Measurements from ENCODE around the gene MYO10. TPM values are rescaled to one million over a fixed set of nuclear protein-coding genes. Genes with fewer than 3 reads are reported as not detected.
"Not testable (repeated sequence)": the region's sequence is repeated elsewhere in the genome, so short reads cannot be mapped to it uniquely, and the experiment has no call there.

Gene MYO10
- total RNA-seq, 6 donors from 2014 or later, result 31.9 to 135 (median 57.7) TPM

- H3K36me3 ChIP-seq, result peaks cover 13 to 88% (median 26%) of the 10 kb centered on the region in 4 donors
Observed at GRCh38 chr5:16757989-16758501, 178.0 kb downstream of the MYO10 start.

GRCh38 chr5:16757577-16757976 lies 178.5 kb downstream of the MYO10 start:
- H3K4me1 ChIP-seq; H3K4me3 ChIP-seq; ATAC-seq (ENCODE audit: low FRiP score in 2 of 2); DNase-seq; H3K9me3 ChIP-seq; H3K27ac ChIP-seq; H3K27me3 ChIP-seq: not testable (repeated sequence)
- 92 to 96% methylated on average over 6 of the region's 6 CpGs for WGBS, 2 donors
- H3K36me3 ChIP-seq, result peaks cover 9 to 84% (median 23%) of the 10 kb centered on the region in 4 donors

More at GRCh38 chr5:16757989-16758501, 178.0 kb downstream of the MYO10 start:
- TF ChIP-seq POLR2A (IDR thresholded peaks at IDR 0.05) (no peak), EP300 (IDR thresholded peaks at IDR 0.05) (no peak), CTCF (IDR thresholded peaks at IDR 0.05) (no peak), POLR2AphosphoS5 (IDR thresholded peaks at IDR 0.05) (no peak)
- Histone ChIP-seq H3K4me1 (peaks cover 0 to 7% (median 0%) of the 10 kb centered on the region in 4 donors), H3K4me3 (no peak overlapping the region), H3K27me3 (no peaks in the 10 kb centered on the region), H3K9me3 (no peaks in the 10 kb centered on the region), H3K27ac (no peak overlapping the region)
- DNase-seq (no peak), ATAC-seq (ENCODE audit: low FRiP score in 2 of 2) (no peak)
- 86 to 87% methylated on average over 8 of the region's 8 CpGs for WGBS, 2 donors

DNA sequence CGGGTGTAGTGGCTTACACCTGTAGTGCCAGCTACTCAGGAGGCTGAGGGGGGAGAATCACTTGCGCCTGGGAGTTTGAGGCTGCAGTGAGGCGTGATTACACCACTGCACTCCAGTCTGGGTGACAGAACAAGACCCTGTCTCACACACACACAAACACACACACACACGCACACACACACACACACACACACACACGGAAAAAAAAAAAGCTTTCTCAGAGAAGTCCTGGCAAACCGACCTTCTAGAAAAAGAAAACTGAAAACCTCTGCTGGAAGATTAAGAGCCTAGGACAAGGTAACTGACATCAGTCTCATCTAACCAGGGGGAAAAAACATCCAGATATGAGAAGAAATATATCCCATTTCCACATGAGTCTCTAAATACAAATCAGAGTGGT lies 178.9 kb downstream of the MYO10 start:
- Histone ChIP-seq H3K27me3 (no peaks in the 10 kb centered on the region), H3K36me3 (peaks cover 5 to 82% (median 18%) of the 10 kb centered on the region in 4 donors), H3K4me3 (no peak overlapping the region), H3K4me1 (peaks cover 0 to 7% (median 0%) of the 10 kb centered on the region in 4 donors), H3K27ac (no peak overlapping the region), H3K9me3 (no peaks in the 10 kb centered on the region)
- no peak for DNase-seq
- no peak for ATAC-seq (ENCODE audit: low FRiP score in 2 of 2)
- TF ChIP-seq POLR2AphosphoS5 (IDR thresholded peaks at IDR 0.05) (no peak), POLR2A (IDR thresholded peaks at IDR 0.05) (no peak), EP300 (IDR thresholded peaks at IDR 0.05) (no peak), CTCF (IDR thresholded peaks at IDR 0.05) (no peak)
- WGBS, 2 donors, result 65 to 70% methylated on average over 6 of the region's 6 CpGs

- no peak overlapping the region for H3K4me3 ChIP-seq
- DNase-seq (no peak), ATAC-seq (ENCODE audit: low FRiP score in 2 of 2) (no peak)
- peaks cover 0 to 7% (median 0%) of the 10 kb centered on the region in 4 donors for H3K4me1 ChIP-seq
- no peaks in the 10 kb centered on the region for H3K9me3 ChIP-seq
- no peaks in the 10 kb centered on the region for H3K27me3 ChIP-seq
- H3K27ac ChIP-seq, result no peak overlapping the region
- peaks cover 5 to 82% (median 16%) of the 10 kb centered on the region in 4 donors for H3K36me3 ChIP-seq
- WGBS, 2 donors, result 95 to 98% methylated on average over 7 of the region's 7 CpGs
- TF ChIP-seq EP300 (IDR thresholded peaks at IDR 0.05) (no peak), POLR2AphosphoS5 (IDR thresholded peaks at IDR 0.05) (no peak), POLR2A (IDR thresholded peaks at IDR 0.05) (no peak)
Observed at GRCh38 chr5:16756692-16757091, 179.4 kb downstream of the MYO10 start.

- H3K4me3 ChIP-seq, result no peak overlapping the region
- H3K4me1 ChIP-seq, result peaks cover 0 to 7% (median 0%) of the 10 kb centered on the region in 4 donors
- no peak for TF ChIP-seq POLR2A (IDR thresholded peaks at IDR 0.05)
- no peak for TF ChIP-seq CTCF (IDR thresholded peaks at IDR 0.05)
- TF ChIP-seq POLR2AphosphoS5 (IDR thresholded peaks at IDR 0.05), result no peak
- TF ChIP-seq EP300 (IDR thresholded peaks at IDR 0.05), result no peak
- peaks cover 0 to 77% (median 10%) of the 10 kb centered on the region in 4 donors for H3K36me3 ChIP-seq
- ATAC-seq (ENCODE audit: low FRiP score in 2 of 2) (no peak), DNase-seq (no peak)
- WGBS, 2 donors, result 94 to 96% methylated on average over 2 of the region's 2 CpGs
- H3K27me3 ChIP-seq, result no peaks in the 10 kb centered on the region
- H3K27ac ChIP-seq, result no peak overlapping the region
- no peaks in the 10 kb centered on the region for H3K9me3 ChIP-seq
Observed at GRCh38 chr5:16755641-16756040, 180.4 kb downstream of the MYO10 start.

DNA sequence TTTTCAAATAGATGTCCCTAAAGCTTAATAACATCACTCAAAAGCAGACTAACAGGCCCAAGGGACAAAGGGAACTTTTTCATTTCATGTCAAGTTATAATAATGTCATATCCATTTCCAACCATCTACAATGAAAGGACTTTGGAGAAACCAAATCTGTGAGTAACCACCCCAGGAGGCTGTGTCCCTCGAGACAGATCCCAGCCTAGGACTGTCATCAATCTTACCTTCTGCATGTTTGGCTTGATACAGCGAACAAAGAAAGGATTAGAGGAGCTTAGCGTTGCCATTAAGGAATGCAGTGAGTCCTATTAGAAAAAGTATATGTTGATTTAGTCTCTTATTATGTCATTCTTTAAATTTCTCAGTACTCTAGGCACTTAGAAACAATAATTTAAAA lies 181.5 kb downstream of the MYO10 start:
- no peak overlapping the region for H3K4me3 ChIP-seq
- no peak overlapping the region for H3K27ac ChIP-seq
- ATAC-seq (ENCODE audit: low FRiP score in 2 of 2) (no peak), DNase-seq (no peak)
- peaks cover 0 to 75% (median 10%) of the 10 kb centered on the region in 4 donors for H3K36me3 ChIP-seq
- H3K27me3 ChIP-seq, result no peaks in the 10 kb centered on the region
- peaks cover 0 to 4% (median 0%) of the 10 kb centered on the region in 4 donors for H3K4me1 ChIP-seq
- 86 to 87% methylated on average over 3 of the region's 3 CpGs for WGBS, 2 donors
- H3K9me3 ChIP-seq, result no peaks in the 10 kb centered on the region
- TF ChIP-seq POLR2AphosphoS5 (IDR thresholded peaks at IDR 0.05) (no peak), CTCF (IDR thresholded peaks at IDR 0.05) (no peak), EP300 (IDR thresholded peaks at IDR 0.05) (no peak), POLR2A (IDR thresholded peaks at IDR 0.05) (no peak)

Measured in upper lobe of left lung (tissue), 6 donors.